Panc1 (cell line): Measurements from ENCODE around the gene GPRIN2. TPM values are rescaled to one million over a fixed set of nuclear protein-coding genes. Genes with fewer than 3 reads are reported as not detected.

Experiments used
- ATAC-seq: fragments of 200-7000 bp; cut with Tn5 transposase; 2 replicates; pipeline ENCODE4 v1.9.1; 2020; ENCODE audit warnings: mild to moderate bottlenecking, moderate library complexity
- BruUV-seq: library from RNA; stranded (reverse); fragments of 400-500 nt; replicated peaks from 2 replicates; lab custom pipeline; 2021; lab: Mats Ljungman, UMichigan
- CTCF ChIA-PET: fragments of 300-600 bp; sonication (Branson Sonifier 250); formaldehyde crosslinking; loops from one replicate; lab custom pipeline; 2022; ENCODE audit warnings: antibody characterized with exemption; lab: Charles Lee
- POLR2A ChIA-PET: fragments of 300-600 bp; sonication (Branson Sonifier 250); formaldehyde crosslinking; loops from one replicate; lab custom pipeline; 2022; ENCODE audit warnings: antibody characterized with exemption; lab: Charles Lee
- DNase-seq: peaks from one replicate; pipeline ENCODE4 v3.0.0-alpha.2; 2010; ENCODE audit warnings: low read depth, low spot score
- H3K27ac ChIP-seq: 2 replicates; pipeline ENCODE4 v1.5.1; 2011; ENCODE audit warnings: mild to moderate bottlenecking, low read length, inconsistent platforms
- H3K27me3 ChIP-seq: fragments of 200-500 bp; sonication (Bioruptor generic); 2 replicates; pipeline ENCODE4 v1.6.0; 2014; ENCODE audit warnings: low read length, inconsistent platforms; ENCODE audit not compliant: control insufficient read depth, insufficient read depth
- H3K36me3 ChIP-seq: fragments of 200-500 bp; sonication (Bioruptor generic); 2 replicates; pipeline ENCODE4 v1.5.1; 2014; ENCODE audit warnings: inconsistent platforms, mild to moderate bottlenecking, low read length, moderate library complexity; ENCODE audit not compliant: control insufficient read depth, insufficient read depth
- H3K4me1 ChIP-seq: 2 replicates; pipeline ENCODE4 v1.5.1; 2011; ENCODE audit warnings: inconsistent platforms, mild to moderate bottlenecking, low read length, moderate library complexity; ENCODE audit not compliant: control insufficient read depth, insufficient read depth
- H3K4me3 ChIP-seq, 2 experiments: 2 replicates each; pipeline ENCODE4 v1.5.1; 2011 to 2012; ENCODE audit warnings: low read depth in 2 of 2, low read length in 2 of 2, mild to moderate bottlenecking in 2 of 2, inconsistent platforms in 1 of 2, moderate library complexity in 1 of 2
- H3K9me3 ChIP-seq: fragments of 200-500 bp; sonication (Bioruptor generic); 2 replicates; pipeline ENCODE4 v1.5.1; 2014; ENCODE audit warnings: low read depth, mild to moderate bottlenecking, inconsistent platforms, low read length, moderate library complexity; ENCODE audit not compliant: control insufficient read depth, insufficient read depth
- POLR2AphosphoS5 ChIP-seq: IDR thresholded peaks from 2 replicates; pipeline ENCODE4 v1.6.1; 2012; ENCODE audit warnings: mild to moderate bottlenecking, low read depth, low read length, moderate library complexity
- SIN3A ChIP-seq: IDR thresholded peaks from 2 replicates; pipeline ENCODE4 v1.6.1; 2012; ENCODE audit warnings: low read depth, mild to moderate bottlenecking, low read length, moderate library complexity, borderline replicate concordance; ENCODE audit not compliant: insufficient read depth
- TCF7L2 ChIP-seq: IDR thresholded peaks from 2 replicates; pipeline ENCODE4 v1.6.1; 2011; ENCODE audit warnings: mild to moderate bottlenecking, low read depth, low read length, inconsistent platforms
- in situ Hi-C: cut with HindIII; loops from 2 replicates; pipeline ENCODE4 v1.10.0; 2016; ENCODE audit warnings: low sequenced_read_pairs, low pct_unique_long_range_greater_than_20kb
- intact Hi-C: fragments of 100-400 bp; cut with micrococcal nuclease; formaldehyde crosslinking; loops from one replicate; pipeline ENCODE4 v1.10.0; 2022; ENCODE audit not compliant: unreplicated experiment
- total RNA-seq: library from RNA; stranded (reverse); gene quantifications from one replicate; pipeline ENCODE4 v1.2.1, GENCODE V29; 2021; ENCODE audit not compliant: unreplicated experiment
- TF ChIP-seq, protein P1 (sequence below): fragments of 450-650 bp; IDR thresholded peaks from 2 replicates; pipeline ENCODE4 v1.5.1; 2017; ENCODE audit warnings: mild to moderate bottlenecking
- TF ChIP-seq, protein P2 (sequence below), 2 experiments: IDR thresholded peaks; 2 replicates each; pipeline ENCODE4 v1.6.1; 2011 to 2012; ENCODE audit warnings: low read depth in 2 of 2, control low read depth in 1 of 2, low read length in 1 of 2, mild to moderate bottlenecking in 1 of 2, moderate library complexity in 1 of 2; ENCODE audit not compliant: insufficient read depth in 1 of 2

Gene GPRIN2
- total RNA-seq, 1 experiment from 2014 or later = 12.9 TPM

DNA sequence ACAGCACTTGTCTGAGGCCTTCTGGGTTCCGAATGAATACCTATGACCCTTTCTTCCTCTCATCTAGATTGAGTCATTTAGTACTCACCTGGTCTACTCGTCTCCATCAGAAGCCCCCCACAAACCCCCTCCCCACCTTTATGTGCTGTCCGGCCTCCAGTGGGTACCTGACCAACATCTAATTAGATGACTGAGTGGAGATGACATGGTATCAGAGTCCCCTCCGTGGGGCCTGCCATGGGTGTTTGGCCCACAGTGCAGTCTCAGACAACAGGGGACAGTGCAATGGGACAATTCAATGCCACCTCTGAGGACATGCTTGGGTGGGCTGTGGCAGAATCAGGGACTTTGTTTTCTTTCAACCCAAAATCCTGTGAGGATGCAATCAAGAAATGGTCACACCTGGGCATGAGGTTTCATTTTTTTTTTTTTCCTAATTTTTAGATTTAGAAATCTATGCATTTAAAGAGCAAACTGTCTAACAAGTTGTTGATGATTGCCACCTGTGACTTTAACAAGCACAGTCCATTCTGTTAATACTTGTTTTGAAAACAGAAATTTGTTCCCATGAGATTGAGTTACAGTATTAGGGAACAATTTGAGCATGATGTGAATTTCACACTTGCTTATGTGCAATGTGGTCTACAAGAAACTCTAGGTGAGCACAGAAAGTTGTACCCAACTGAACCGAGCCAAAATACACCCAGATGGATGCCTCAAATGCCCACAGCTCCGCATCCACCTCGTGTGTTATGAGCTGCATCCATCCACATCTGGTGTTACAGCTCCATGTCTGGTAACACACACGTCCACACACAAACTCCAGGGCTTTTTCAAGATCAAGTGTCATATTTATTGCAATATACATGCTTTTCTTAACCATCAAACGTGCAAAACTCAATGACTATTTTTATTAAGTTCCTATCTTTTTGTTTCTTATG lies 27.5 kb downstream of the GPRIN2 start:
- H3K27ac ChIP-seq = peak overlapping the region; percentile 1; the same call in 1 of the 2 replicates

DNA sequence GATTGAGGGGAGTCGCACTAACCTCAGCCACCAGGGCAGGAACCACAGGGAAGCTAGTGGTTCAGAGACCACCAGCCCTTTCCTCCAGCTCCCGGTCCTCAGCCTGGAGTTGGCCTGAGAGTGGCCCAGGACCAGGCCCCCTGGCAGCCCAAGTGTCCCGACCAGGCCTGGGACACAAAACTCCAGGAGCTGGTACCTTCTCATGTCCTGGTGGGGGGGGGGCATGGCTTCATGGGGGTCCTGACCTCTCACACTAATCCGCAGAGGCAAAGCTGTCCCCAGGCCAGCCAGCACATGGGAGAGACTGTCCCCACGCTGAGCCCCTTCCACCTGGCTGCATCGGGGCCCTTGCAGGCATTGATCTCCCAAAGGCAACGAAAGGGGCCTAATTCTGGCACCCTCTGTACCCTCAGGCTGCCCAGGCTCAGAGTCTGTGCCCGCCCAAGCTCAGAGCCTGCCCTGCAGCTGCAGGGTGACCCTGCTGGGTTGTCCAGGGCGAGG lies 28.2 kb downstream of the GPRIN2 start:
- Histone ChIP-seq H3K4me1 (peaks cover 43% of the 10 kb centered on the region), H3K4me3 (no peak overlapping the region), H3K27ac (peak overlapping the region; percentile 74), H3K36me3 (no peaks in the 10 kb centered on the region), H3K27me3 (no peaks in the 10 kb centered on the region), H3K9me3 (no peaks in the 10 kb centered on the region)
- ChIA-PET CTCF (no interaction called here), POLR2A (interaction anchor here (0.5 kb wide), 1 partner anchor 12 kb away, joined by 6 read pairs; no protein-coding TSS in a partner anchor)
- in situ Hi-C loops = no loop called here
- no TSS peak for BruUV-seq
- DNase-seq (no peak), ATAC-seq (no peak)
- intact Hi-C loops = no loop called here
- TF ChIP-seq TCF7L2 = no peak
- TF ChIP-seq, protein P1, sequence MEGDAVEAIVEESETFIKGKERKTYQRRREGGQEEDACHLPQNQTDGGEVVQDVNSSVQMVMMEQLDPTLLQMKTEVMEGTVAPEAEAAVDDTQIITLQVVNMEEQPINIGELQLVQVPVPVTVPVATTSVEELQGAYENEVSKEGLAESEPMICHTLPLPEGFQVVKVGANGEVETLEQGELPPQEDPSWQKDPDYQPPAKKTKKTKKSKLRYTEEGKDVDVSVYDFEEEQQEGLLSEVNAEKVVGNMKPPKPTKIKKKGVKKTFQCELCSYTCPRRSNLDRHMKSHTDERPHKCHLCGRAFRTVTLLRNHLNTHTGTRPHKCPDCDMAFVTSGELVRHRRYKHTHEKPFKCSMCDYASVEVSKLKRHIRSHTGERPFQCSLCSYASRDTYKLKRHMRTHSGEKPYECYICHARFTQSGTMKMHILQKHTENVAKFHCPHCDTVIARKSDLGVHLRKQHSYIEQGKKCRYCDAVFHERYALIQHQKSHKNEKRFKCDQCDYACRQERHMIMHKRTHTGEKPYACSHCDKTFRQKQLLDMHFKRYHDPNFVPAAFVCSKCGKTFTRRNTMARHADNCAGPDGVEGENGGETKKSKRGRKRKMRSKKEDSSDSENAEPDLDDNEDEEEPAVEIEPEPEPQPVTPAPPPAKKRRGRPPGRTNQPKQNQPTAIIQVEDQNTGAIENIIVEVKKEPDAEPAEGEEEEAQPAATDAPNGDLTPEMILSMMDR = no peak
- no peak for TF ChIP-seq POLR2AphosphoS5
- TF ChIP-seq, protein P2, sequence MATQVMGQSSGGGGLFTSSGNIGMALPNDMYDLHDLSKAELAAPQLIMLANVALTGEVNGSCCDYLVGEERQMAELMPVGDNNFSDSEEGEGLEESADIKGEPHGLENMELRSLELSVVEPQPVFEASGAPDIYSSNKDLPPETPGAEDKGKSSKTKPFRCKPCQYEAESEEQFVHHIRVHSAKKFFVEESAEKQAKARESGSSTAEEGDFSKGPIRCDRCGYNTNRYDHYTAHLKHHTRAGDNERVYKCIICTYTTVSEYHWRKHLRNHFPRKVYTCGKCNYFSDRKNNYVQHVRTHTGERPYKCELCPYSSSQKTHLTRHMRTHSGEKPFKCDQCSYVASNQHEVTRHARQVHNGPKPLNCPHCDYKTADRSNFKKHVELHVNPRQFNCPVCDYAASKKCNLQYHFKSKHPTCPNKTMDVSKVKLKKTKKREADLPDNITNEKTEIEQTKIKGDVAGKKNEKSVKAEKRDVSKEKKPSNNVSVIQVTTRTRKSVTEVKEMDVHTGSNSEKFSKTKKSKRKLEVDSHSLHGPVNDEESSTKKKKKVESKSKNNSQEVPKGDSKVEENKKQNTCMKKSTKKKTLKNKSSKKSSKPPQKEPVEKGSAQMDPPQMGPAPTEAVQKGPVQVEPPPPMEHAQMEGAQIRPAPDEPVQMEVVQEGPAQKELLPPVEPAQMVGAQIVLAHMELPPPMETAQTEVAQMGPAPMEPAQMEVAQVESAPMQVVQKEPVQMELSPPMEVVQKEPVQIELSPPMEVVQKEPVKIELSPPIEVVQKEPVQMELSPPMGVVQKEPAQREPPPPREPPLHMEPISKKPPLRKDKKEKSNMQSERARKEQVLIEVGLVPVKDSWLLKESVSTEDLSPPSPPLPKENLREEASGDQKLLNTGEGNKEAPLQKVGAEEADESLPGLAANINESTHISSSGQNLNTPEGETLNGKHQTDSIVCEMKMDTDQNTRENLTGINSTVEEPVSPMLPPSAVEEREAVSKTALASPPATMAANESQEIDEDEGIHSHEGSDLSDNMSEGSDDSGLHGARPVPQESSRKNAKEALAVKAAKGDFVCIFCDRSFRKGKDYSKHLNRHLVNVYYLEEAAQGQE (IDR thresholded peaks at IDR 0.05; ENCODE audit: insufficient read depth in 1 of 2, low read depth in 2 of 2, low read length in 1 of 2) = no peak
- no peak for TF ChIP-seq SIN3A

More for the DNA sequence above, 27.5 kb downstream of the GPRIN2 start:
- DNase-seq (no peak), ATAC-seq (no peak)
- ChIA-PET POLR2A (interaction anchor here (0.5 kb wide), 1 partner anchor 13 kb away, joined by 6 read pairs; no protein-coding TSS in a partner anchor), CTCF (no interaction called here)
- in situ Hi-C loops = no loop called here
- TF ChIP-seq, protein P2 (IDR thresholded peaks at IDR 0.05; ENCODE audit: insufficient read depth in 1 of 2, low read depth in 2 of 2, low read length in 1 of 2) = no peak
- TF ChIP-seq TCF7L2 (no peak), SIN3A (no peak), POLR2AphosphoS5 (no peak)
- TF ChIP-seq, protein P1 = no peak
- Histone ChIP-seq H3K4me1 (peaks cover 36% of the 10 kb centered on the region), H3K4me3 (no peak overlapping the region), H3K9me3 (no peaks in the 10 kb centered on the region), H3K36me3 (no peaks in the 10 kb centered on the region), H3K27me3 (no peaks in the 10 kb centered on the region)
- intact Hi-C loops = no loop called here
- BruUV-seq = no TSS peak
